Ishikawa (cell line): Measurements from ENCODE around the gene GRIN2B.
A peak's percentile ranks its signal among the peaks of the same experiment; 100 is the strongest.

Experiments used
- CEBPB ChIP-seq: IDR thresholded peaks from 2 replicates; pipeline ENCODE4 v1.6.1; 2012
- CREB1 ChIP-seq: IDR thresholded peaks from 2 replicates; pipeline ENCODE4 v1.6.1; 2012; ENCODE audit warnings: low read depth
- EP300 ChIP-seq: IDR thresholded peaks from 2 replicates; pipeline ENCODE4 v1.6.1; 2012; ENCODE audit warnings: borderline replicate concordance
- FOXM1 ChIP-seq: IDR thresholded peaks from 2 replicates; pipeline ENCODE4 v1.6.1; 2012; ENCODE audit warnings: low read depth, borderline replicate concordance
- NFIC ChIP-seq: IDR thresholded peaks from 2 replicates; pipeline ENCODE4 v1.6.1; 2012
- RAD21 ChIP-seq: IDR thresholded peaks from 2 replicates; pipeline ENCODE4 v1.6.1; 2012; ENCODE audit warnings: low read depth
- TAF1 ChIP-seq: IDR thresholded peaks from 2 replicates; pipeline ENCODE4 v1.6.1; 2012; ENCODE audit warnings: low read depth, mild to moderate bottlenecking
- TCF12 ChIP-seq: IDR thresholded peaks from 2 replicates; pipeline ENCODE4 v1.6.1; 2012; ENCODE audit warnings: low read depth
- TEAD4 ChIP-seq: IDR thresholded peaks from 2 replicates; pipeline ENCODE4 v1.6.1; 2012
- YY1 ChIP-seq: IDR thresholded peaks from 2 replicates; pipeline ENCODE4 v1.6.1; 2012; ENCODE audit warnings: low read depth
- ZBTB7A ChIP-seq: IDR thresholded peaks from 2 replicates; pipeline ENCODE4 v1.6.1; 2012; ENCODE audit warnings: low read depth
- TF ChIP-seq, protein P1 (sequence below): IDR thresholded peaks from 2 replicates; pipeline ENCODE4 v1.6.1; 2012; ENCODE audit warnings: low read depth, mild to moderate bottlenecking
- TF ChIP-seq, protein P2 (sequence below): IDR thresholded peaks from 2 replicates; pipeline ENCODE4 v1.6.1; 2012
- TF ChIP-seq, protein P3 (sequence below): IDR thresholded peaks from 2 replicates; pipeline ENCODE4 v1.6.1; 2012

GRIN2B gene

DNA sequence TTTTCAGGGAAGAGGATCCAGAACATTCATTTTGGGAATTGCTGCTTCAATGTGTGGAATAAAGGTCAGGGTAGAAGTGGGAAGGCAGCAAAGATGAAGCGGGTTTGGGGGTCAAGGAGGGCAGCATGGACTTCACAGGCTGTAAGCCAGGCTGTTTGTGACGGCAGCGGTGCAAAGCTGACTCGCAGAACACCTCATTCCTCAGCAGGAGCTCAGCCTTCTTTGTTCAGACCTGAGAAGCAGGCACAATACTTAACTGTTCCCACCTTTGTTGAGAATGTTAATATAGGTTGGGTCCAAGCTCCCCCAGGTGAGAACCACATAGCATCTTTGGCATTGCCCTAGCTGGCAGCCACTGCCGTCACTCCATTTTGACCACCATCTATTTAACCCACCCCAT, 16.7 kb downstream of the GRIN2B start:
- no peak for TF ChIP-seq EP300

DNA sequence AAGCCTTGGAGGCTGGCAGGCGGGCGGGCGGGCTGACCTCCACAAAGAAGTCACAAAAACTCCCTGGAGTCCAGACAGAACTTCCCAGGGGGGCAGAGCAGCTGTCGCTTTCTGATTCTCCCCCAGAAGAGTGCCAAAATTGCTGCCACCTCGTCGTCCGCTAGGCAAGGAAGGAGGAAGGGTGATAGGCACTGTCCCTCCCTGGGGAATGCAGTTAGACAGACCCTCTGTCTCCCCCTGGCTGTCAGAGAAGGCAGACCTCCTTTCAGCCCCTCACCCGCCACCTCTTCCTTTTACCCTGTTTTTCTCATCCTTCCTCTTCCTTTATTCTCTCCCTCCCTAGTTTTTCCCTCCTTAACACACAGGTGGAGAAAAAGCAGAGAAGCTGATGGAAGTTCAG, 18.7 kb downstream of the GRIN2B start:
- TF ChIP-seq TAF1: no peak
- peak; percentile 44 for TF ChIP-seq RAD21

DNA sequence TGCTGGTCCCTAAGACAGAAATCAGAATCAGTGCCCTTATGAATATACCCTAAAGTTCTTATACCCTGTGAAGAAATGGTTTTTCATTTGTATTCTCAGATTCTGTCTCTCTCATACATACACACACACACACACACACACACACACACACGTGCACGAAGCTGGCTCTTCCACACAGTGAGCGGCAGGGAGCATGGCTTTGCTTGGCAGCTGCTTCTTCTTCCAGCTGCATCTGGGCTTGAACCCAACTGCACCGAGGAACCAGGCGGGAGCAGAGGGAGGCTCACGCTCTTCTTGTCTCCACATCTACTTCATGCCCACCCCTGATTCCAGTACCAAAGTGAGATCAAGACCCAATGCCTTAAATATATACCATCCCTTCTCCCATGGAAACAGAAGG, 19.4 kb downstream of the GRIN2B start:
- TF ChIP-seq, protein P1, sequence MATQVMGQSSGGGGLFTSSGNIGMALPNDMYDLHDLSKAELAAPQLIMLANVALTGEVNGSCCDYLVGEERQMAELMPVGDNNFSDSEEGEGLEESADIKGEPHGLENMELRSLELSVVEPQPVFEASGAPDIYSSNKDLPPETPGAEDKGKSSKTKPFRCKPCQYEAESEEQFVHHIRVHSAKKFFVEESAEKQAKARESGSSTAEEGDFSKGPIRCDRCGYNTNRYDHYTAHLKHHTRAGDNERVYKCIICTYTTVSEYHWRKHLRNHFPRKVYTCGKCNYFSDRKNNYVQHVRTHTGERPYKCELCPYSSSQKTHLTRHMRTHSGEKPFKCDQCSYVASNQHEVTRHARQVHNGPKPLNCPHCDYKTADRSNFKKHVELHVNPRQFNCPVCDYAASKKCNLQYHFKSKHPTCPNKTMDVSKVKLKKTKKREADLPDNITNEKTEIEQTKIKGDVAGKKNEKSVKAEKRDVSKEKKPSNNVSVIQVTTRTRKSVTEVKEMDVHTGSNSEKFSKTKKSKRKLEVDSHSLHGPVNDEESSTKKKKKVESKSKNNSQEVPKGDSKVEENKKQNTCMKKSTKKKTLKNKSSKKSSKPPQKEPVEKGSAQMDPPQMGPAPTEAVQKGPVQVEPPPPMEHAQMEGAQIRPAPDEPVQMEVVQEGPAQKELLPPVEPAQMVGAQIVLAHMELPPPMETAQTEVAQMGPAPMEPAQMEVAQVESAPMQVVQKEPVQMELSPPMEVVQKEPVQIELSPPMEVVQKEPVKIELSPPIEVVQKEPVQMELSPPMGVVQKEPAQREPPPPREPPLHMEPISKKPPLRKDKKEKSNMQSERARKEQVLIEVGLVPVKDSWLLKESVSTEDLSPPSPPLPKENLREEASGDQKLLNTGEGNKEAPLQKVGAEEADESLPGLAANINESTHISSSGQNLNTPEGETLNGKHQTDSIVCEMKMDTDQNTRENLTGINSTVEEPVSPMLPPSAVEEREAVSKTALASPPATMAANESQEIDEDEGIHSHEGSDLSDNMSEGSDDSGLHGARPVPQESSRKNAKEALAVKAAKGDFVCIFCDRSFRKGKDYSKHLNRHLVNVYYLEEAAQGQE: no peak
- TF ChIP-seq ZBTB7A (no peak), FOXM1 (no peak), TEAD4 (no peak), EP300 (no peak)

DNA sequence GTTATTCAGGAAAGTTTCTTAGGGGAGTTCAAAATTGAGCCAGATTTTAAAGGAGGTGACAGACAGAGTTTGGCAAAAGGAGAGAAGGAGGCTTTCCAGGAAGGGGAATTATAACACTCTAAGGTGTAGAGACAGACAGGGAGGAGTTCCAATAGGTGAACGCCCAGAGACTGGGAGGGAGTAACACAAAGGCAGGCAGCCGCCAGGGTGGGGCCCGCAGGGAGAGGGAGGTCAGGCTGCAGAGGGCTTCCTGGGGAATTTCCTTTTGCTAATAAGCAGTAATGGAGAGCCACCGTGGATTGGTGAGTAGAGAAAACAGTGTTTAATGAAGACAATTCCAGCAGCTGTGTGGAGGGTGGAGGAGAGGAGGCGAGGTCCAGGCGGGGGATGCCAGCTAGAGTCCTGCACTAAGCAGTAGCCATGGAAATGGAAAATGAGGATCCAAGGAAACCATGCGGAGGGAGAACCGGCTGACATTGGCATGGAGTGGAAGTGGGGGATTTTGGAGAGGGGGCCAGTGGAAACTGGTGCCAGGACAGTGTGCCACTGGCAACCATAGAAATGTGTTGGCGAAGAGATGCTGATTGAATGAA, 22.2 kb downstream of the GRIN2B start:
- TF ChIP-seq TAF1: no peak

DNA sequence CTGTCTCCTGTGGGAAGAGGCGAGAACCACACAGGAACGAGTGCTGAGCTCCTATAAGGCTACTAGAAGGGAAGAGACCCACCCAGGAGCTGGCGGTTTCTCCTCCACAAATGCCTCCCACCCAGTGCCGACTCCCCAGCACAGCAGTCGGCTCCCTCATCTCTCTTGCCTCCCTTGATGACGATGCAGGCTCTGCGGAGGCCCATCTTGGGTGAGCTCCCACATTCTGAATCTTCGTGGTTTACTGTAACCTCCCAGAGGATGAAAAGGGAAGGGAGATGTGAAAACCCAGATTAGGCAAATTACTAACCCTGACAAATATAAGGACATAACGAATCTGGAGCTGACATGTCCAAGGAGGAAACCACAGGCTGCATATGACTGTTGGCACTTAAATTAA, 23.8 kb downstream of the GRIN2B start:
- no peak for TF ChIP-seq CREB1
- TF ChIP-seq, protein P2, sequence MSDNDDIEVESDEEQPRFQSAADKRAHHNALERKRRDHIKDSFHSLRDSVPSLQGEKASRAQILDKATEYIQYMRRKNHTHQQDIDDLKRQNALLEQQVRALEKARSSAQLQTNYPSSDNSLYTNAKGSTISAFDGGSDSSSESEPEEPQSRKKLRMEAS: no peak
- TF ChIP-seq, protein P3, sequence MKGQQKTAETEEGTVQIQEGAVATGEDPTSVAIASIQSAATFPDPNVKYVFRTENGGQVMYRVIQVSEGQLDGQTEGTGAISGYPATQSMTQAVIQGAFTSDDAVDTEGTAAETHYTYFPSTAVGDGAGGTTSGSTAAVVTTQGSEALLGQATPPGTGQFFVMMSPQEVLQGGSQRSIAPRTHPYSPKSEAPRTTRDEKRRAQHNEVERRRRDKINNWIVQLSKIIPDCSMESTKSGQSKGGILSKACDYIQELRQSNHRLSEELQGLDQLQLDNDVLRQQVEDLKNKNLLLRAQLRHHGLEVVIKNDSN: no peak
- TF ChIP-seq TAF1: no peak
- TF ChIP-seq TCF12: no peak

DNA sequence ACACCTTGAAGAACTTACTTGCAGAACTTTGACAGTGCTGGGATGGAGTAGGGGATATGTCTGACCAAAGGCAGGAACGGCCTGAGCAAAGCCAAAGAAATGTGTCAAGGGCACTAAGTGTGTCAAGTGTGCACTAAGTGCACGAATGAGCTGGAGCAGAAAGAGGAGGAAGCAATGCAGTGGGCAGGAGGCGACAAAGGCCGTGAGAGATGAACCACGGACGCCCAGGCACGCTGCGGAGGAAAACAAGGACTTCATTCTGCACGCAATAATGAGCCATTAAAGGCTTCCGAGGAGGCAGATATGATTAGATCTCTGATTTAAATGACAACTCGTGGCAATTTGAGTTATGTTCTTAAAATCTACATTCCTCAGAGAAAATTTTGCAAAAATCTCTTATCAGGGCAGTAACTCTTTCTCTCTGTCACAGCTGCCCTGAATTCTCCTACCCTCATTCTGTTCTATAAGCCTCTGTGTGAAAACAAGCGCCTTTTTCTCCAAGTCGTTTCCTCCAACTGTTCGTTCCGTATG, 25.3 kb downstream of the GRIN2B start:
- TF ChIP-seq YY1: no peak
- no peak for TF ChIP-seq TAF1
- TF ChIP-seq NFIC: no peak
- no peak for TF ChIP-seq EP300
- no peak for TF ChIP-seq CREB1
- no peak for TF ChIP-seq CEBPB
- TF ChIP-seq ZBTB7A: no peak
- TF ChIP-seq, protein P1: no peak

GRCh38 chr12:13952096-13952495, 29.3 kb downstream of the GRIN2B start:
- TF ChIP-seq RAD21: no peak
- TF ChIP-seq ZBTB7A: no peak
- no peak for TF ChIP-seq TEAD4
- TF ChIP-seq, protein P1: no peak
- TF ChIP-seq TAF1: no peak
- no peak for TF ChIP-seq TCF12
- TF ChIP-seq, protein P2: no peak
